ENCODE results near the gene SMOC1. TPM values are rescaled to one million over a fixed set of nuclear protein-coding genes. Genes with fewer than 3 reads are reported as not detected.

Gene SMOC1
- total RNA-seq, 1 experiment from 2014 or later: not detected

DNA sequence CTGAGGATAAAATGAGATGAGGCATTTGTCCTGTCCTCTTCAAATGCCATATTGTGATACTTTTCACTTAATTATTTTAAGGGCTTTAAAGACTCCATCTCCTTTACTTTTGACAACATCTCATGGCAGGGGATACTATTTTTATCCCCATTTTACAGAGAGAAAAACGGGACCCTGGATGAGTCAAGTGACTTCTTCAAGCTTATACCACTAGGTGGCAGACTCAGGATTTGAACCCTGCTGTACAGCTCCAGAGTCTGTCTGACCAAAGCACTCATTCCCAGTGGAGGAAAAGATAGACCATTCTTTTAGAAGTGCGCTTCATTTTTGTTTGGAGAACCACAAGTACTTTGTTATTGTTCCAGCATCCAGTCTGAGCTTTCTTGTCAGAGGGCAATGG is 1.7 kb upstream of the SMOC1 start:
- H3K36me3 ChIP-seq (ENCODE audit: low read depth): no peaks in the 10 kb centered on the region
- no peak overlapping the region for H3K4me2 ChIP-seq
- BruUV-seq (replicated peaks): no TSS peak
- no peak overlapping the region for H2AFZ ChIP-seq
- H3K79me2 ChIP-seq (ENCODE audit: low read depth): no peaks in the 10 kb centered on the region
- TF ChIP-seq, protein P1, sequence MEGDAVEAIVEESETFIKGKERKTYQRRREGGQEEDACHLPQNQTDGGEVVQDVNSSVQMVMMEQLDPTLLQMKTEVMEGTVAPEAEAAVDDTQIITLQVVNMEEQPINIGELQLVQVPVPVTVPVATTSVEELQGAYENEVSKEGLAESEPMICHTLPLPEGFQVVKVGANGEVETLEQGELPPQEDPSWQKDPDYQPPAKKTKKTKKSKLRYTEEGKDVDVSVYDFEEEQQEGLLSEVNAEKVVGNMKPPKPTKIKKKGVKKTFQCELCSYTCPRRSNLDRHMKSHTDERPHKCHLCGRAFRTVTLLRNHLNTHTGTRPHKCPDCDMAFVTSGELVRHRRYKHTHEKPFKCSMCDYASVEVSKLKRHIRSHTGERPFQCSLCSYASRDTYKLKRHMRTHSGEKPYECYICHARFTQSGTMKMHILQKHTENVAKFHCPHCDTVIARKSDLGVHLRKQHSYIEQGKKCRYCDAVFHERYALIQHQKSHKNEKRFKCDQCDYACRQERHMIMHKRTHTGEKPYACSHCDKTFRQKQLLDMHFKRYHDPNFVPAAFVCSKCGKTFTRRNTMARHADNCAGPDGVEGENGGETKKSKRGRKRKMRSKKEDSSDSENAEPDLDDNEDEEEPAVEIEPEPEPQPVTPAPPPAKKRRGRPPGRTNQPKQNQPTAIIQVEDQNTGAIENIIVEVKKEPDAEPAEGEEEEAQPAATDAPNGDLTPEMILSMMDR (conservative IDR thresholded peaks at IDR 0.05): peak; percentile 46; the same call in 1 of the 2 replicates
- no peak for TF ChIP-seq EZH2 (IDR thresholded peaks at IDR 0.05; ENCODE audit: low read depth)
- CTCF ChIA-PET: interaction anchor here (0.6 kb wide), 1 partner anchor 388 kb away, joined by 3 read pairs; no protein-coding TSS in a partner anchor
- POLR2A ChIA-PET (ENCODE audit: unreplicated experiment): no interaction called here
- DNase-seq: no peak
- no peak overlapping the region for H3K4me3 ChIP-seq
- no peaks in the 10 kb centered on the region for H3K4me1 ChIP-seq (replicated peaks; ENCODE audit: insufficient read depth)
- no peaks in the 10 kb centered on the region for H4K20me1 ChIP-seq (ENCODE audit: insufficient read depth)
- no peaks in the 10 kb centered on the region for H3F3A ChIP-seq (ENCODE audit: insufficient read depth, low read depth)
- no peaks in the 10 kb centered on the region for H3K9me2 ChIP-seq (ENCODE audit: insufficient read depth)
- intact Hi-C loops (cut with micrococcal nuclease; ENCODE audit: unreplicated experiment): no loop called here
- no peaks in the 10 kb centered on the region for H3K9me3 ChIP-seq (ENCODE audit: insufficient read depth, low read depth)
- no peak overlapping the region for H3K27ac ChIP-seq
- peaks cover 26% of the 10 kb centered on the region; the same call in 1 of the 2 replicates for H3K27me3 ChIP-seq (ENCODE audit: insufficient read depth, low read depth)

DNA sequence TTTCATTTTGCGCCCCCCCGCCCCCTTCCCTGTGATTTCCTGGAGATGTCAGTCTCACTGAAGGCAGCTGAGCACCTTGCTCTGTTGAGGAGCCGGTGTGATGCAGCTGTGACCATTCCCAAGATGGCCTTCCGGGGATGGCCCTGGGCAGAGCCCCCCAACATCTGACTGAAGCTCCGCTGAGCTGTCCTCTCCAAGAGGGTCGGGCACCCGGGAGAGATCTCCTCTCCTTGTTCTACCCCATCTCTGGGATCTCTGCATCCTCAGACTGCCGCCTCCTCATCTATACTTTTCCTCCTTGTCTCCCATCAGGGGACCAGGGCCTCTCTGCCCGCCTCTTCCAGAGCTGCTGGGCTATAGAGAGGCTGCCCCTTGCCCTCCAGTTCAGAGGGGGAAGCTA is 965 bp upstream of the SMOC1 start:
- Histone ChIP-seq H3K4me3 (no peak overlapping the region), H3K9me2 (ENCODE audit: insufficient read depth) (no peaks in the 10 kb centered on the region), H3K27ac (no peak overlapping the region), H3K9me3 (ENCODE audit: insufficient read depth, low read depth) (no peaks in the 10 kb centered on the region), H3K4me2 (no peak overlapping the region), H3F3A (ENCODE audit: insufficient read depth, low read depth) (no peaks in the 10 kb centered on the region), H4K20me1 (ENCODE audit: insufficient read depth) (no peaks in the 10 kb centered on the region), H2AFZ (no peak overlapping the region), H3K4me1 (replicated peaks; ENCODE audit: insufficient read depth) (no peaks in the 10 kb centered on the region), H3K36me3 (ENCODE audit: low read depth) (no peaks in the 10 kb centered on the region), H3K79me2 (ENCODE audit: low read depth) (no peaks in the 10 kb centered on the region), H3K27me3 (ENCODE audit: insufficient read depth, low read depth) (peaks cover 25% of the 10 kb centered on the region; the same call in 1 of the 2 replicates)
- POLR2A ChIA-PET (ENCODE audit: unreplicated experiment): no interaction called here
- CTCF ChIA-PET: interaction anchor here (0.6 kb wide), 1 partner anchor 127 kb away, joined by 4 read pairs; no protein-coding TSS in a partner anchor
- no peak for TF ChIP-seq EZH2 (IDR thresholded peaks at IDR 0.05; ENCODE audit: low read depth)
- TF ChIP-seq, protein P1 (conservative IDR thresholded peaks at IDR 0.05): no peak
- intact Hi-C loops (cut with micrococcal nuclease; ENCODE audit: unreplicated experiment): no loop called here
- no TSS peak for BruUV-seq (replicated peaks)
- no peak for DNase-seq

DNA sequence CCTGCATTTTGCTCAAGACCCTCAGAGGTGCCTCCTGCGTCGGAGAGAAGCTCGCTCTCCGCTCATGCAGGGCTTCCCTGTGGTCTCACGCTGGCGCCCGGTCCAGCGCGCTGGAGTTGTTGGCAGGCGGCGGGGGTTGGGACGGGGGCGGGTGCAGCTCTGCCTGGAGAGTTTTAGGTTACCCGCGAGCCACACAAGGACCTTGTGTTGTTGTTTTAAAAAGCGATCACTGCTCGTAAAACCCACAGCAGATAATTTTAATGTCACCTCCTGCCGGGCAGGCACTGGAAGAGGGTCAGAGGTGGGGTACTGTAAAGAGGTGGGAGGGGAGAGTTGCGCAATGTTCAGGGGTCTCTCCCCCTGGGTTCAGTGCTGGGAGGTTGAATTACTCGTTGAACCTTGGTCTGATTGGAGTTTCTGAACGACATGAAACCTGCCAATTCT is 850 bp downstream of the SMOC1 start:
- Histone ChIP-seq H3K36me3 (ENCODE audit: low read depth) (no peaks in the 10 kb centered on the region), H2AFZ (no peak overlapping the region), H3K9me2 (ENCODE audit: insufficient read depth) (no peaks in the 10 kb centered on the region), H4K20me1 (ENCODE audit: insufficient read depth) (no peaks in the 10 kb centered on the region), H3K9me3 (ENCODE audit: insufficient read depth, low read depth) (no peaks in the 10 kb centered on the region), H3K27ac (no peak overlapping the region), H3K4me2 (no peak overlapping the region), H3K4me1 (replicated peaks; ENCODE audit: insufficient read depth) (no peaks in the 10 kb centered on the region), H3K79me2 (ENCODE audit: low read depth) (no peaks in the 10 kb centered on the region), H3F3A (ENCODE audit: insufficient read depth, low read depth) (no peaks in the 10 kb centered on the region), H3K4me3 (no peak overlapping the region), H3K27me3 (ENCODE audit: insufficient read depth, low read depth) (peaks cover 31% of the 10 kb centered on the region; the same call in 1 of the 2 replicates)
- intact Hi-C loops (cut with micrococcal nuclease; ENCODE audit: unreplicated experiment): no loop called here
- ChIA-PET CTCF (no interaction called here), POLR2A (ENCODE audit: unreplicated experiment) (no interaction called here)
- no peak for DNase-seq
- TF ChIP-seq, protein P1 (conservative IDR thresholded peaks at IDR 0.05): no peak
- no peak for TF ChIP-seq EZH2 (IDR thresholded peaks at IDR 0.05; ENCODE audit: low read depth)
- BruUV-seq (replicated peaks): no TSS peak
